Right atrium auricular region (tissue), 2 donors: Measurements from ENCODE around the gene GLRA1. TPM values are rescaled to one million over a fixed set of nuclear protein-coding genes. Genes with fewer than 3 reads are reported as not detected.

Source experiments
- DNase-seq: peaks from one replicate; pipeline ENCODE4 v3.0.0-alpha.2; 2019; ENCODE audit warnings: low spot score
- H3K27ac ChIP-seq, 2 donors: fragments of 200-600 bp; sonication (generic); 1 replicate in 1 of 2; 2 replicates in 1 of 2; pipeline ENCODE4 v1.5.1; 2016 to 2019
- H3K27me3 ChIP-seq, 2 donors: fragments of 200-600 bp; sonication (generic); one replicate each; pipeline versions ENCODE4 v1.5.1 to v1.6.0; 2017 to 2019
- H3K36me3 ChIP-seq: fragments of 200-600 bp; sonication (generic); one replicate; pipeline ENCODE4 v1.5.1; 2016
- H3K4me1 ChIP-seq, 2 donors: fragments of 200-600 bp; sonication (generic); one replicate each; pipeline versions ENCODE4 v1.5.1 to v1.6.0; 2017 to 2019
- H3K4me3 ChIP-seq, 2 donors: fragments of 200-600 bp; sonication (generic); 1 replicate in 1 of 2; 2 replicates in 1 of 2; pipeline ENCODE4 v1.5.1; 2017 to 2019; ENCODE audit warnings: mild to moderate bottlenecking in 1 of 2, moderate library complexity in 1 of 2
- H3K9me3 ChIP-seq, 2 donors: fragments of 200-600 bp; sonication (generic); one replicate each; pipeline ENCODE4 v1.5.1; 2019
- total RNA-seq, 2 donors: library from RNA; depleted of rRNA; stranded (reverse); fragments of >200 nt; gene quantifications; one replicate each; pipeline ENCODE4 v1.1.0, GENCODE V29; 2016
- TF ChIP-seq, protein P1 (sequence below), 2 donors: fragments of 200-600 bp; sonication (generic); IDR thresholded peaks; one replicate each; pipeline ENCODE4 v1.5.1; 2019; ENCODE audit warnings: antibody characterized with exemption in 2 of 2

Gene GLRA1
- not detected for total RNA-seq

GRCh38 chr5:151924564-151925301 lies at the start of gene GLRA1:
TSS of gene GLRA1 (minus strand) at chr5:151924851. CDS start at chr5:151924549, 302 bp downstream.
- no peaks in the 10 kb centered on the region for H3K9me3 ChIP-seq
- H3K27ac ChIP-seq = no peak within 1 kb of the TSS
- no peaks in the 10 kb centered on the region for H3K36me3 ChIP-seq
- TF ChIP-seq, protein P1, sequence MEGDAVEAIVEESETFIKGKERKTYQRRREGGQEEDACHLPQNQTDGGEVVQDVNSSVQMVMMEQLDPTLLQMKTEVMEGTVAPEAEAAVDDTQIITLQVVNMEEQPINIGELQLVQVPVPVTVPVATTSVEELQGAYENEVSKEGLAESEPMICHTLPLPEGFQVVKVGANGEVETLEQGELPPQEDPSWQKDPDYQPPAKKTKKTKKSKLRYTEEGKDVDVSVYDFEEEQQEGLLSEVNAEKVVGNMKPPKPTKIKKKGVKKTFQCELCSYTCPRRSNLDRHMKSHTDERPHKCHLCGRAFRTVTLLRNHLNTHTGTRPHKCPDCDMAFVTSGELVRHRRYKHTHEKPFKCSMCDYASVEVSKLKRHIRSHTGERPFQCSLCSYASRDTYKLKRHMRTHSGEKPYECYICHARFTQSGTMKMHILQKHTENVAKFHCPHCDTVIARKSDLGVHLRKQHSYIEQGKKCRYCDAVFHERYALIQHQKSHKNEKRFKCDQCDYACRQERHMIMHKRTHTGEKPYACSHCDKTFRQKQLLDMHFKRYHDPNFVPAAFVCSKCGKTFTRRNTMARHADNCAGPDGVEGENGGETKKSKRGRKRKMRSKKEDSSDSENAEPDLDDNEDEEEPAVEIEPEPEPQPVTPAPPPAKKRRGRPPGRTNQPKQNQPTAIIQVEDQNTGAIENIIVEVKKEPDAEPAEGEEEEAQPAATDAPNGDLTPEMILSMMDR (IDR thresholded peaks at IDR 0.05) = no peak
- no peaks in the 10 kb centered on the region for H3K27me3 ChIP-seq
- no peak within 1 kb of the TSS for H3K4me3 ChIP-seq
- H3K4me1 ChIP-seq = no peaks in the 10 kb centered on the region
- DNase-seq = no peak

DNA sequence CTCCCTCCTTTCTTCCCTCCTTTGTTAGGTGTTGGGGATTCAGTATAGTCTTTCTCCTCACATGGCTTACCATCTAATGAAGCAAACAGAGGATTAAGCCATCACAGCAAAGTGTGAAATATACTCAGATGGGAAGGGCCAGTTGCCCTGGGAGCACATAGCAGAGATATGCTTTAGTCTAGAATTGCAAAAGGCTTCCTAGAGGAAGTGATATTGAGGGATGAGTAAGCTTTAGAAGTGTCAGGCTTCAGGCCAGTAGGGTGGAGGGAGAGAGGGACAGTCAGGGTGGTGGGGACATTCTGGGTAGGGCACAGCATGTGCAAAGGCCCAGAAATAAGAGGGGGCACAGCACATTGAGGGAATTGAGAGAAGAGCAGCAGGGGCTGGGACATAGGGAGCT lies 46.2 kb upstream of the GLRA1 start:
- no peak for DNase-seq
- Histone ChIP-seq H3K27ac (no peak overlapping the region), H3K4me3 (no peak overlapping the region), H3K27me3 (no peaks in the 10 kb centered on the region), H3K36me3 (no peaks in the 10 kb centered on the region), H3K4me1 (no peaks in the 10 kb centered on the region), H3K9me3 (no peaks in the 10 kb centered on the region)
- TF ChIP-seq, protein P1 (IDR thresholded peaks at IDR 0.05) = no peak

DNA sequence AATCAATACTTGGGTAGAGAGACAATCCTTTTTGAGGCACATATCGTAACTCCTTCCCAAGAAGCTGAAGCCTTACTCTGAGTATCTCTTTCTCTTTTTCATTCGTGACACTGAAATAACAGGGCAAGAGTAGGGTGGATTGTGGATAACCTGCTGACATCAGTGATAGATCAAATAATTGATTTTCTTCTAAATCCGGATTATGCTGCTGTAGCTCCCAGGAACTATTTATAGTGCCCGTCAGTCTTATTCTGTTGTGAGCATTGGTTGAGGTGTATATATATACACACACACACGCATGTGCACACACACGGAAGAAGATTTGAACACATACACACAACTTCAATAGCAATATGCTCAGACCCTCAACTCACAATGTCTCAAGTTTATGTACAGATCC lies 43.2 kb upstream of the GLRA1 start:
- Histone ChIP-seq H3K9me3 (no peaks in the 10 kb centered on the region), H3K36me3 (no peaks in the 10 kb centered on the region), H3K4me3 (no peak overlapping the region), H3K27me3 (no peaks in the 10 kb centered on the region), H3K4me1 (no peaks in the 10 kb centered on the region), H3K27ac (no peak overlapping the region)
- DNase-seq = no peak
- TF ChIP-seq, protein P1 (IDR thresholded peaks at IDR 0.05) = no peak

DNA sequence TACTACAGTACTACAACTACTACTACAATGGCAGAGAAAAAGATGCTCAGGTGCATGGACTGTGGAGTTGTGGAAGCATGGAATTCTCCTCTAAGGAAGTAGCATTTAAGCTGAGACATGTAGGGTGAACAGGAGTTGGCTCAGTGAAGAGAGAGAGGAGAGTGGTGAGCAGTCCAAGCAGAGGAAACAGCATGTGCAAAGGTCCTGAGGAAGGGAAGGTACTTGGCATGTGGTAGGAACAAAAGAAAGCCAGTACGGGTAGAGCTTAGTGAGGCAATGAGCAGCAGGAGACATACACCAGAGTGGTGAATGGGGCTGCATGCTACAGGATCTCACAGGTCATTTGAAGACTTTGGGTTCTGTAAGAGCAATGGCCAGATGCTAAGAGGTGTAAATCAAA lies 41.4 kb upstream of the GLRA1 start:
- H3K4me1 ChIP-seq = no peaks in the 10 kb centered on the region
- H3K36me3 ChIP-seq = no peaks in the 10 kb centered on the region
- DNase-seq = no peak
- H3K27me3 ChIP-seq = no peaks in the 10 kb centered on the region
- no peaks in the 10 kb centered on the region for H3K9me3 ChIP-seq
- no peak overlapping the region for H3K4me3 ChIP-seq
- H3K27ac ChIP-seq = no peak overlapping the region
- TF ChIP-seq, protein P1 (IDR thresholded peaks at IDR 0.05) = no peak

DNA sequence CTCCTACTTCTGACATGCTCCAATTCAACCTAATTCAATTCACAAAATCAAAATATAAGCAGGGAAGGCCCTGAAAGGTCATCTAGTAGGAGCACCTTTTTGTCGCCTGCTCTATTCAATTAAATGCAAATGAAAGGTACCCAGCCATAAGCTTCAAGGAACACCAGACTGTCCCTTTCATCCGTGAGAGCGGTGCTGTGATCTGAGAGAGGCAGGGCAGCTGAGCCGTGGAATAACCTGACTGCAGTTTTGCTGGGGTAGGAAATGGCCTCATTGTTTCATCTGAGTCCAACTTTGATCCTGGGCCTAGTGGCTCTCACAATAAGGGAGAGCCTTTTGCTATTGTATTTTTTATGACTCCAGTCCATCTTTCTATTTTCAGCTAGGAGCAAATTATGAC lies 39.8 kb upstream of the GLRA1 start:
- TF ChIP-seq, protein P1 (IDR thresholded peaks at IDR 0.05) = no peak
- Histone ChIP-seq H3K36me3 (no peaks in the 10 kb centered on the region), H3K4me1 (no peaks in the 10 kb centered on the region), H3K27me3 (no peaks in the 10 kb centered on the region), H3K4me3 (no peak overlapping the region), H3K9me3 (no peaks in the 10 kb centered on the region), H3K27ac (no peak overlapping the region)
- no peak for DNase-seq

- DNase-seq = no peak
- Histone ChIP-seq H3K4me3 (no peak overlapping the region), H3K9me3 (no peaks in the 10 kb centered on the region), H3K27me3 (no peaks in the 10 kb centered on the region), H3K27ac (no peak overlapping the region), H3K4me1 (no peaks in the 10 kb centered on the region), H3K36me3 (no peaks in the 10 kb centered on the region)
- TF ChIP-seq, protein P1 (IDR thresholded peaks at IDR 0.05) = no peak
Observed at GRCh38 chr5:151961557-151961956, 36.9 kb upstream of the GLRA1 start.
